Spleen (tissue), 11 donors: ENCODE results near the gene MYL10. TPM values are rescaled to one million over a fixed set of nuclear protein-coding genes. Genes with fewer than 3 reads are reported as not detected.

ENCODE experiments used
- DNase-seq: peaks from one replicate; pipeline ENCODE4 v3.0.0-alpha.2; 2020
- H3K27ac ChIP-seq, 8 donors: fragments of 200-600 bp; sonication (generic) in 7 of 8; 1 replicate in 4 of 8; 2 replicates in 4 of 8; pipeline versions ENCODE4 v1.5.0 to v1.8.0; 2016 to 2021; ENCODE audit warnings: inconsistent platforms in 4 of 8, mild to moderate bottlenecking in 4 of 8, moderate library complexity in 1 of 8
- H3K27me3 ChIP-seq, 7 donors: fragments of 200-600 bp; sonication (generic) in 6 of 7; replicated peaks in 1 of 7; 1 replicate in 4 of 7; 2 replicates in 3 of 7; pipeline versions ENCODE4 v1.5.0 to v1.8.0; 2016 to 2021; ENCODE audit warnings: inconsistent platforms in 3 of 7, mild to moderate bottlenecking in 1 of 7
- H3K36me3 ChIP-seq, 6 donors: fragments of 200-600 bp; sonication (generic) in 5 of 6; 1 replicate in 4 of 6; 2 replicates in 2 of 6; pipeline versions ENCODE4 v1.5.0 to v1.8.0; 2016 to 2021; ENCODE audit warnings: inconsistent platforms in 2 of 6
- H3K4me1 ChIP-seq, 6 donors: fragments of 200-600 bp; sonication (generic) in 5 of 6; 1 replicate in 3 of 6; 2 replicates in 3 of 6; pipeline versions ENCODE4 v1.5.0 to v1.8.0; 2016 to 2021; ENCODE audit warnings: inconsistent platforms in 3 of 6
- H3K4me3 ChIP-seq, 8 donors: fragments of 200-600 bp; sonication (generic) in 7 of 8; 1 replicate in 4 of 8; 2 replicates in 4 of 8; pipeline versions ENCODE4 v1.5.0 to v1.8.0; 2016 to 2021; ENCODE audit warnings: inconsistent platforms in 4 of 8, mild to moderate bottlenecking in 4 of 8, moderate library complexity in 2 of 8
- H3K9me3 ChIP-seq, 8 donors: fragments of 200-600 bp; sonication (generic) in 7 of 8; 1 replicate in 4 of 8; 2 replicates in 4 of 8; pipeline versions ENCODE4 v1.5.0 to v1.8.0; 2016 to 2021; ENCODE audit warnings: inconsistent platforms in 4 of 8
- POLR2A ChIP-seq, 3 donors: fragments of 450-650 bp; IDR thresholded peaks; one replicate each; pipeline ENCODE4 v1.5.1; 2017; ENCODE audit warnings: antibody characterized with exemption in 3 of 3, mild to moderate bottlenecking in 1 of 3
- POLR2AphosphoS5 ChIP-seq, 3 donors: sonication (generic); formaldehyde crosslinking; IDR thresholded peaks; one replicate each; pipeline ENCODE4 v1.5.1; 2017; ENCODE audit warnings: antibody characterized with exemption in 3 of 3
- WGBS, 5 donors: extraction: QIAGEN DNeasy Blood & Tissue Kit in 3 of 5; methylation state at CpG; one replicate each; pipeline versions ENCODE4 v1.1.5 to v1.1.7; 2013 to 2018; 5-methylcytosine and 5-hydroxymethylcytosine counted together
- intact Hi-C: fragments of 100-400 bp; cut with DNase I; formaldehyde crosslinking; loops from one replicate; pipeline ENCODE4 v1.15.0; 2023; ENCODE audit warnings: low total_unique reads
- polyA plus RNA-seq, 3 donors: library from polyadenylated mRNA; stranded (reverse); fragments of 200-250 nt; gene quantifications; one replicate each; pipeline ENCODE4 v1.2.1, GENCODE V29; 2013
- total RNA-seq, 7 donors: library from RNA; depleted of rRNA in 3 of 7; stranded (reverse); fragments of >200 nt in 3 of 7; fragmentation: NEBNext Ultra II Directional in 4 of 7; extraction: Animal tissue kit (Norgen Biotek cat#: 25700) in 4 of 7; gene quantifications; one replicate each; pipeline versions ENCODE4 v1.1.0 to v1.2.1, GENCODE V29; 2016 to 2021
- TF ChIP-seq, protein P1 (sequence below), 11 experiments: fragments of 200-600 bp in 7 of 11; fragments of 450-650 bp in 4 of 11; sonication (generic) in 4 of 11; IDR thresholded peaks in 8 of 11; conservative IDR thresholded peaks in 3 of 11; 1 replicate in 7 of 11; 2 replicates in 4 of 11; pipeline versions ENCODE4 v1.4.0 to v1.8.0; 2016 to 2021; ENCODE audit warnings: antibody characterized with exemption in 11 of 11, inconsistent platforms in 4 of 11, mild to moderate bottlenecking in 1 of 11
- donor health status: healthy with polysubstance abuse.
- donor health status: DM: no; HTN: no; CAD: no; lungs with moderate emphysema.
- donor health status: DM: no; HTN: no; CAD: no.
- donor health status: Bipolar disorder and iron deficiency.
- donor health status: healthy.
- donor health status: DM: no; HTN: no; CAD: no.
- donor health status: DM: yes; HTN: yes; CAD: no.

Gene MYL10
- total and polyA plus RNA-seq, 10 donors = not detected

DNA sequence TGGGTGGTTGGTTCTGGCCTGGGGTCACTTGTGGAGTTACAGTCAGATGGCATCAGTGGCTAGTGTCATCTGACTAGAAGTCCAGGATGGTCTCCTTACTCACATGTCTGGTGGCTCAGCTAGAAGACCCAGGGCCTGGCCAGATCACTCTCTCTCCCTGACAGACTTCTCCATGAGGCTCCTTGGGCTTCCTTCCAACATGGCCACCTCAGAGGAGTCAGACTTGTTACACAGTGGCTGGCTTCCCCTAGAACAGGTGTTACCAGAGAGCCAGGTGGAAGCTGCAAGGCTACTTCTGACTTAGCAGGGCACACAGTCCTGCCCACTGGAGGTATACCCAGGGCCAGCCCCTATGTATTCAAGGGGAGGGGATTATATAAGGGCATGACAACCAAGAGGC is 44.2 kb upstream of the MYL10 start:
- intact Hi-C loops = no loop called here
- Histone ChIP-seq H3K9me3 (peaks cover 0 to 11% (median 5%) of the 10 kb centered on the region in 8 donors), H3K4me3 (no peak overlapping the region), H3K36me3 (no peaks in the 10 kb centered on the region), H3K4me1 (peaks cover 0 to under 1% (median 0%) of the 10 kb centered on the region in 6 donors), H3K27me3 (no peaks in the 10 kb centered on the region), H3K27ac (no peak overlapping the region)
- no peak for DNase-seq
- TF ChIP-seq, protein P1, sequence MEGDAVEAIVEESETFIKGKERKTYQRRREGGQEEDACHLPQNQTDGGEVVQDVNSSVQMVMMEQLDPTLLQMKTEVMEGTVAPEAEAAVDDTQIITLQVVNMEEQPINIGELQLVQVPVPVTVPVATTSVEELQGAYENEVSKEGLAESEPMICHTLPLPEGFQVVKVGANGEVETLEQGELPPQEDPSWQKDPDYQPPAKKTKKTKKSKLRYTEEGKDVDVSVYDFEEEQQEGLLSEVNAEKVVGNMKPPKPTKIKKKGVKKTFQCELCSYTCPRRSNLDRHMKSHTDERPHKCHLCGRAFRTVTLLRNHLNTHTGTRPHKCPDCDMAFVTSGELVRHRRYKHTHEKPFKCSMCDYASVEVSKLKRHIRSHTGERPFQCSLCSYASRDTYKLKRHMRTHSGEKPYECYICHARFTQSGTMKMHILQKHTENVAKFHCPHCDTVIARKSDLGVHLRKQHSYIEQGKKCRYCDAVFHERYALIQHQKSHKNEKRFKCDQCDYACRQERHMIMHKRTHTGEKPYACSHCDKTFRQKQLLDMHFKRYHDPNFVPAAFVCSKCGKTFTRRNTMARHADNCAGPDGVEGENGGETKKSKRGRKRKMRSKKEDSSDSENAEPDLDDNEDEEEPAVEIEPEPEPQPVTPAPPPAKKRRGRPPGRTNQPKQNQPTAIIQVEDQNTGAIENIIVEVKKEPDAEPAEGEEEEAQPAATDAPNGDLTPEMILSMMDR (IDR thresholded peaks at IDR 0.05 in 8 of 11, conservative IDR thresholded peaks at IDR 0.05 in 3 of 11) = no peak

DNA sequence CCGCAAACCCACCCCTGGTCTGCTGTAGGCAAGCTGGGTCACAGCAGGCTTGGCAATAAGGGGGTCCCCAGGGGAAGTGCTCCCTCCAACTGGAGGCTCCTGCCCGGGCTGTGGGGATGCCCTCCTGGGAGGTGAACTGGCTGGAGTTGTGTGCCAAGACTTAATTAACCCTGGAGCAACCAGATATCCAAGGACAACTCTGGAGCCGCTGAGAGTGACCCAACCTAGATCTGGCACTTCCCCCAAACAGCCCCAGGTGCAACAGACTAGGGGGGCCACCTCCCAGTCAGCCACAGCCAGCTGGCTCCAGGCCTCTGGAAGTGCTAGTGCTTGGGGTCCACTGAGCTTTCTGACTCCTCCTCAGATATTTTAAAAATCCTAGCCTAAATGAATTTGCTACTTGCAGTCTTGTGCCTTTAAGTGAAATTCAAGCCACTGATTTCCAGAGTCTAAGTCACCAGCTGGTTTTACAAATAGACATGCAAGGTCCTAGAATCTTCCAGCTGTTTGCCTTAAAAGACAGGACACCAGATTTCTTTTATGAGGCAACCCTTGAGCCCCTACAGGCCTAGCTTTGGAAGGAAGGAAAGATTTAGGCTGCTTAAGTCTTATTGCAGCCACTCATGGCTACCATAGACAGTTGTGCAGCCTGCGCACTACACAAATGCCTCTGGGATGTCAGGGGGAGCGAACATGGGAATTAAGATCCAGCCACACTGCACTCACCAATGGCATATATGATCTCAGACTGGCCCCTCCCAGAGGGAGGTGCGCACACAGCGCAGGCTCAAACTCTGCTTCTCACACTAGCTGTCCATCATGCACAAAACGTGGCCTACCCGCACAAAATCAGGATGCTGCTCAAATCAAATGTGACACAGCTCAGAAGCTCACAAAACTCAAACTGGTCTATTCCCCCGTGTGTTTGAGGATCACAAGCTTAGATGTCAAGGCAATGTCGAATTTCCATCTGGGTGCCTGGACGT is 42.6 kb upstream of the MYL10 start:
- WGBS, 5 donors = 66 to 78% (median 78%) methylated on average over 11 to 12 of the region's 12 CpGs
- no peak for DNase-seq
- Histone ChIP-seq H3K4me1 (peaks cover 0 to 5% (median 0%) of the 10 kb centered on the region in 6 donors), H3K27ac (no peak overlapping the region), H3K27me3 (no peaks in the 10 kb centered on the region), H3K4me3 (no peak overlapping the region), H3K9me3 (peaks cover 0 to 11% (median 5%) of the 10 kb centered on the region in 8 donors), H3K36me3 (no peaks in the 10 kb centered on the region)
- intact Hi-C loops = no loop called here
- TF ChIP-seq, protein P1 (IDR thresholded peaks at IDR 0.05 in 8 of 11, conservative IDR thresholded peaks at IDR 0.05 in 3 of 11) = no peak
- no peak for TF ChIP-seq POLR2A (IDR thresholded peaks at IDR 0.05)
- no peak for TF ChIP-seq POLR2AphosphoS5 (IDR thresholded peaks at IDR 0.05)

DNA sequence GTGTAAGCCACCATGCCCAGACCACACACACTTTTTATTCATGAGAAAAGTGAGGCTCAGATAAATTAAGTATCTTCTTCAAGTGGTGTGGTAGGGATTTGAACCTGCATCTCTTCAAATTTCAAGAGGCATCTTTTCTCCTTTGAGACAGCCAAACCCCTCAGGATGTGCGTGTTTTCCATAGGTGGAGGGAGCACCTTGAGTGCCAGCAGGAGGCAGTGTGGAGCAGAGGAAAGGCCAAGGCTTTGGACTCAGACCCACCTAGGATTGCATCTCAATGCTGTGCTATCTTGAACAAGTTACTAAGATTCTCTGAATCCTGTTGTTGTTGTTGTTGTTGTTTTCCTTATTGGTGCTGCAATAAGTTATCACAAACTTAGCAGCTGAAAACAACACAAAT is 40.2 kb upstream of the MYL10 start:
- intact Hi-C loops = no loop called here
- Histone ChIP-seq H3K27me3 (peaks cover 0 to 9% (median 0%) of the 10 kb centered on the region in 7 donors), H3K4me1 (peaks cover 0 to 5% (median 0%) of the 10 kb centered on the region in 6 donors), H3K9me3 (peaks cover 0 to 11% (median 5%) of the 10 kb centered on the region in 8 donors), H3K36me3 (no peaks in the 10 kb centered on the region), H3K4me3 (no peak overlapping the region), H3K27ac (no peak overlapping the region)
- TF ChIP-seq POLR2AphosphoS5 (IDR thresholded peaks at IDR 0.05) (no peak), POLR2A (IDR thresholded peaks at IDR 0.05) (no peak)
- TF ChIP-seq, protein P1 (IDR thresholded peaks at IDR 0.05 in 8 of 11, conservative IDR thresholded peaks at IDR 0.05 in 3 of 11) = peak in 4 of 11 experiments; percentile 14 to 24 (median 15)
- WGBS, 5 donors = 69 to 90% (median 81%) methylated on average over 1 of the region's 1 CpG
- DNase-seq = no peak

DNA sequence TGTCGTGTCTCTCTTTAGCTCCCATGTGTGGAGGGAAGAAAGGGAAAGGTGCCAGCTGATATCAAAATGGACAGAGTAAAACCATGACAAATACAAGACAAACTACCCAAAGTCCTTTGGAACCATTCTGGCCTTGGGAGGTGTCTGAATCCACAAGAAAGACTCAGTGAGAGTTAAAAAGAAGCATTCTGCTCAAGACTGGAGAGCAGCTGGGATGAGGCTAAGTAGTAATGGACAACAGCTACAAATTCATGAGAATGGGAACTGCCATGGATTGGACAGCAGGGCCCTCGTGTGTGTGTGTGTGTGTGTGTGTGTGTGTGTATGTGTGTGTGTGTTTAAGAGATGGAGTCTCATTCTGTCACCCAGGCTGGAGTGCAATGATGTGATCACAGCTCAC is 39.6 kb upstream of the MYL10 start:
- no peak overlapping the region for H3K4me3 ChIP-seq

More for the DNA sequence above, 39.6 kb upstream of the MYL10 start:
- DNase-seq = no peak
- WGBS, 5 donors = 80 to 91% (median 85%) methylated on average over 2 of the region's 2 CpGs
- no peak overlapping the region for H3K27ac ChIP-seq
- intact Hi-C loops = no loop called here
- peaks cover 0 to 11% (median 5%) of the 10 kb centered on the region in 8 donors for H3K9me3 ChIP-seq
- peaks cover 0 to 9% (median 0%) of the 10 kb centered on the region in 7 donors for H3K27me3 ChIP-seq
- H3K4me1 ChIP-seq = peaks cover 0 to 5% (median 0%) of the 10 kb centered on the region in 6 donors
- H3K36me3 ChIP-seq = no peaks in the 10 kb centered on the region
- TF ChIP-seq POLR2AphosphoS5 (IDR thresholded peaks at IDR 0.05) (no peak), POLR2A (IDR thresholded peaks at IDR 0.05) (no peak)
- TF ChIP-seq, protein P1 (IDR thresholded peaks at IDR 0.05 in 8 of 11, conservative IDR thresholded peaks at IDR 0.05 in 3 of 11) = no peak
